RWPE1 (cell line): ENCODE results near the gene PITPNM3.

Source experiments
- CTCF ChIA-PET: fragments of 350-600 bp; sonication (Branson Sonifier 250); formaldehyde crosslinking; extraction: SDS; loops from one replicate; lab custom pipeline; 2021; lab: Yijun Ruan, JAX
- POLR2A ChIA-PET: fragments of 400-600 bp; formaldehyde crosslinking; extraction: SDS; loops from one replicate; lab custom pipeline; 2020; ENCODE audit warnings: antibody characterized with exemption; ENCODE audit not compliant: low non-redundant PET; lab: Yijun Ruan, JAX
- DNase-seq: peaks from one replicate; pipeline ENCODE4 v3.0.0; 2012; ENCODE audit warnings: low spot score
- H3K27ac ChIP-seq: fragments of 450-650 bp; 2 replicates; pipeline ENCODE4 v1.5.1; 2017
- TF ChIP-seq, protein P1 (sequence below): fragments of 450-650 bp; conservative IDR thresholded peaks from 2 replicates; pipeline ENCODE4 v1.5.1; 2017; ENCODE audit warnings: low read depth, mild to moderate bottlenecking

PITPNM3 gene

GRCh38 chr17:6429266-6429665, 127.1 kb downstream of the PITPNM3 start:
- ChIA-PET CTCF (no interaction called here), POLR2A (no interaction called here)
- DNase-seq: no peak
- H3K27ac ChIP-seq: no peak overlapping the region
- TF ChIP-seq, protein P1, sequence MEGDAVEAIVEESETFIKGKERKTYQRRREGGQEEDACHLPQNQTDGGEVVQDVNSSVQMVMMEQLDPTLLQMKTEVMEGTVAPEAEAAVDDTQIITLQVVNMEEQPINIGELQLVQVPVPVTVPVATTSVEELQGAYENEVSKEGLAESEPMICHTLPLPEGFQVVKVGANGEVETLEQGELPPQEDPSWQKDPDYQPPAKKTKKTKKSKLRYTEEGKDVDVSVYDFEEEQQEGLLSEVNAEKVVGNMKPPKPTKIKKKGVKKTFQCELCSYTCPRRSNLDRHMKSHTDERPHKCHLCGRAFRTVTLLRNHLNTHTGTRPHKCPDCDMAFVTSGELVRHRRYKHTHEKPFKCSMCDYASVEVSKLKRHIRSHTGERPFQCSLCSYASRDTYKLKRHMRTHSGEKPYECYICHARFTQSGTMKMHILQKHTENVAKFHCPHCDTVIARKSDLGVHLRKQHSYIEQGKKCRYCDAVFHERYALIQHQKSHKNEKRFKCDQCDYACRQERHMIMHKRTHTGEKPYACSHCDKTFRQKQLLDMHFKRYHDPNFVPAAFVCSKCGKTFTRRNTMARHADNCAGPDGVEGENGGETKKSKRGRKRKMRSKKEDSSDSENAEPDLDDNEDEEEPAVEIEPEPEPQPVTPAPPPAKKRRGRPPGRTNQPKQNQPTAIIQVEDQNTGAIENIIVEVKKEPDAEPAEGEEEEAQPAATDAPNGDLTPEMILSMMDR: no peak

DNA sequence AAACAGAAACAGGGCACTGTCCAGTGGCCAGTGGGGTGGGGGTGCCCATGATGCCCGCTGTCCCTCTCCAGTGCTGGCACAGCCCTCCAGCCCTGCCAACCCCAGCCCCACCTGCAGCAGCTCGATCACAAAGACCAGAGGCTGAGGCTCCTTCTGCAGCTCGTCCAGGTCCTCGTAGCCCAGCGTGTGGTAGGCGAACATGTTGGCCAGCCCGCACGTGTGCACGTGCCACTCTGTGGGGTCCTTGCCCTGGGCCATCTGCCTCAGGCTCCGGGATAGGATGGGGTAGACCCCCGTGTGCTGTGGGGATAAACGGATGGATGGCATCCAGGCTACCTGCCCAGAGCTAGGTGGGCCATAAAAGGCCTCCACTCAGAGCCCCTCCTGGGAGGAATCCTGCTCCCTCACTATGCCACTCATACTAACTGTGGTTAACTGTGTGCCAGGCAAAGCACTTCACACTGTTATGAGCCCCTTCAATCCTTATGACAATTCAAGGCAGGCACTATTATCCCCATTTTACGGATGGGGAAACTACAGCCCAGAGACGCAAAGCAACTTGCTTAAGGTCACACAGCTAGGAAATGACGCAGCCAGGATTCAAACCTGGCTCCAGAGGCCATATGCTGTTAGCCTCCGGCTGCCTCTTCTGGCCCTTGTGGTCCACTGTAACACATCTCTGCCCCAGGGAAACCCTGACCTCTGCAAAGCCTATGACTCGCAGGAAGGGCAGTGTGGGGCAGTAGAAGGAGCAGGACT, 128.0 kb downstream of the PITPNM3 start:
- no peak for DNase-seq
- ChIA-PET POLR2A (no interaction called here), CTCF (interaction anchor here (0.6 kb wide), 1 partner anchor 371 kb away, joined by 3 read pairs; no protein-coding TSS in a partner anchor)
- TF ChIP-seq, protein P1: no peak
- no peak overlapping the region for H3K27ac ChIP-seq

DNA sequence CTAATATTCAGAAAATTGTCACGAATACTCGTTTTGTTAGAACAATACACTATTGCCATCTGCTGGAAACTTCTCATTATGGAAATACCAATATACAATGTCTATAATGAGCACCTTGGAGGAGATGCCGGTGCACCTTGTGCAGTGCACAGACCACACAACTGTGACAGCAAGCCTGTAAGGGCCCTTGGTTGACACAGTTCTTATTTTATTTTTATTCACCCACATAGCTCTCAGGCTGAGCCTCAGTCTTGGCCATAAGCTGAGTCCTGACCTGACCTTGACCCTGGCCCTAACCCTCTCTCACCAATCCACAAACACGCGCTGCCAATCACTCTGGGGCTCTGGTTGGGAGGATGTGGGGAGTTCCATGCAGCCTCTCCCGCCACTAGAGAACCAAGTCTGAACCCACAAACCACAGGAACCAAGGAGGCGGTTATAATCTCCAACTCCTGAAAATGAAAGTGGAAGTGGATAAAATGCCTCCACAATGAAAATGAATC, 129.0 kb downstream of the PITPNM3 start:
- DNase-seq: no peak
- ChIA-PET CTCF (no interaction called here), POLR2A (no interaction called here)
- no peak overlapping the region for H3K27ac ChIP-seq
- TF ChIP-seq, protein P1: no peak

- no peak overlapping the region for H3K27ac ChIP-seq
- ChIA-PET POLR2A (no interaction called here), CTCF (interaction anchor here (0.7 kb wide), 1 partner anchor 439 kb away, joined by 3 read pairs; no protein-coding TSS in a partner anchor)
- TF ChIP-seq, protein P1: no peak
- no peak for DNase-seq
Observed at GRCh38 chr17:6426356-6427101, 129.8 kb downstream of the PITPNM3 start.

DNA sequence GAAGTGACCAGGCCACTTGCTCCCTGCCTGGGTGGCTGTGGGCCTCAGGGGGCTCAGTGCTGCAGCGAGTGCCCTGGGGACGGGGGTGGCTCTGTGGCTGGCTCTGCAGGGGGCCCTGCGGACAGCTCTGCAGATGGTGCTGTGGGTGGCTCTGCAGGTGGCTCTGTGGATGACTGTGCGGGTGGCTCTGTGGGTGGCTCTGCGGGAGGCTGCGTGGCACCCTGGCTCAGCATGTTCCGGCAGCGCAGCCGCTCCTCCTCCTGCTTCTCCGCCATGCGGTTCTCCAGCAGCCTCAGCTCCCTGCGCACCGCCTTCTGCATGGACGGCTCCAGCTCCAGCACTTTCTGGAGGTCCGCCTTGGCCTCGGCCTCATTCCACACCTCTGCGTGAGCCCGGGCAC, 130.9 kb downstream of the PITPNM3 start:
- POLR2A ChIA-PET: no interaction called here
- H3K27ac ChIP-seq: no peak overlapping the region
- TF ChIP-seq, protein P1: no peak

DNA sequence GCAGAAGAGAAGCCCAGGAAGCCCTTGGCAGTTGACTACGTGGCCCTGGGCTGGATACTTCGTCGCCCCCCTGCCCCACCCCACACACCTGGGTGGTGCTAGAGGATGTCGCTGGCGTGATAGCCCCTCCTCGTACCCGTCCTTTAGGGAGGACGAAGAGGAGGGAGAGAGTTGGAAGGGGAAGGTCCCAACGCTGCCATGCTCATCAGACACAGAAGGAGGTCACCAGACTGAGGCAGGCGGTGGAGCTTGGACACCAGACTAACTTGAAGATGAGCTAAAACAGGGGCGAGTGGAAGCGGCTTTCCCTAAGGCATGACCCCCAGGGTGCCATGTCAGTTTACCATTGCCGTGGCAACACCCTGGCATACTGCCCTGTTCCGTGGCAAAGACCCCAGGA, 132.4 kb downstream of the PITPNM3 start:
- POLR2A ChIA-PET: no interaction called here
- no peak for DNase-seq
- CTCF ChIA-PET: no interaction called here
- H3K27ac ChIP-seq: no peak overlapping the region
- TF ChIP-seq, protein P1: no peak

More for the DNA sequence above, 130.9 kb downstream of the PITPNM3 start:
- DNase-seq: no peak
- CTCF ChIA-PET: interaction anchor here (0.7 kb wide), 2 partner anchors 366 to 833 kb away, joined by 4 read pairs; no protein-coding TSS in a partner anchor
